HepG2 (cell line): ENCODE results near the gene BIRC2. TPM values are rescaled to one million over a fixed set of nuclear protein-coding genes. Genes with fewer than 3 reads are reported as not detected.

ENCODE experiments used
- ATAC-seq: fragments of 200-7000 bp; cut with Tn5 transposase; 3 replicates; pipeline ENCODE4 v1.9.1; 2020; ENCODE audit warnings: mild to moderate bottlenecking, moderate library complexity
- BruUV-seq: library from RNA; stranded (reverse); fragments of 400-500 nt; replicated peaks from 2 replicates; lab custom pipeline; 2021; lab: Mats Ljungman, UMichigan
- CTCF ChIA-PET: fragments of 300-600 bp; formaldehyde crosslinking; extraction: SDS; loops from one replicate; lab custom pipeline; 2021; ENCODE audit warnings: low total read pairs, inconsistent platforms, low intra/inter-chr PET ratio; lab: Yijun Ruan, JAX
- POLR2A ChIA-PET: fragments of 350-600 bp; sonication (Branson Sonifier 250); formaldehyde crosslinking; loops from one replicate; lab custom pipeline; 2020; ENCODE audit warnings: antibody characterized with exemption, inconsistent platforms; lab: Yijun Ruan, JAX
- DNase-seq: peaks from one replicate; pipeline ENCODE4 v3.0.0-alpha.2; 2015; ENCODE audit warnings: low spot score
- FAIRE-seq: peaks from 3 replicates; lab custom pipeline; 2011; peaks lifted over from hg19 to GRCh38; lab: Jason Lieb, UNC
- H2AFZ ChIP-seq: one replicate; pipeline ENCODE4 v1.6.1; 2011; ENCODE audit warnings: low read length, inconsistent platforms
- H3K27ac ChIP-seq: fragments of 300-600 bp; 3 replicates; pipeline ENCODE4 v1.8.0; 2011; ENCODE audit warnings: mixed run types, mild to moderate bottlenecking, mixed read lengths, low read length, inconsistent platforms; ENCODE audit not compliant: insufficient read depth; ENCODE audit errors: extremely low read length
- H3K27me3 ChIP-seq, 2 experiments: fragments of 200-600 bp in 1 of 2; 2 replicates in 1 of 2; 3 replicates in 1 of 2; pipeline versions ENCODE4 v1.6.0 to v1.8.0; 2011; ENCODE audit warnings: low read length in 2 of 2, mild to moderate bottlenecking in 2 of 2, moderate library complexity in 2 of 2, inconsistent platforms in 1 of 2; ENCODE audit not compliant: insufficient read depth in 2 of 2, control insufficient read depth in 1 of 2
- H3K36me3 ChIP-seq, 2 experiments: fragments of 200-600 bp in 1 of 2; replicated peaks in 1 of 2; 2 replicates in 1 of 2; 3 replicates in 1 of 2; pipeline versions ENCODE4 v1.5.1 to v1.8.0; 2011; ENCODE audit warnings: low read length in 2 of 2, inconsistent platforms in 1 of 2; ENCODE audit not compliant: insufficient read depth in 2 of 2, control insufficient read depth in 1 of 2
- H3K4me1 ChIP-seq: 2 replicates; pipeline ENCODE4 v1.5.1; 2012; ENCODE audit warnings: low read length, inconsistent platforms; ENCODE audit not compliant: insufficient read depth
- H3K4me2 ChIP-seq: 2 replicates; pipeline ENCODE4 v1.6.0; 2011; ENCODE audit warnings: low read depth, low read length, inconsistent platforms
- H3K4me3 ChIP-seq, 3 experiments: fragments of 200-600 bp in 1 of 3; sonication (generic), shearing (Covaris generic) in 1 of 3; replicated peaks in 1 of 3; 2 replicates each; pipeline ENCODE4 v1.5.1; 2011 to 2016; ENCODE audit warnings: low read length in 3 of 3, inconsistent platforms in 2 of 3, low read depth in 2 of 3, mild to moderate bottlenecking in 2 of 3, control low read depth in 1 of 3, mixed read lengths in 1 of 3; ENCODE audit not compliant: insufficient read depth in 1 of 3
- H3K79me2 ChIP-seq: one replicate; pipeline ENCODE4 v1.6.1; 2011; ENCODE audit warnings: low read length, inconsistent platforms; ENCODE audit not compliant: insufficient read depth
- H3K9ac ChIP-seq: 2 replicates; pipeline ENCODE4 v1.6.0; 2011; ENCODE audit warnings: mild to moderate bottlenecking, low read depth, low read length, inconsistent platforms; ENCODE audit not compliant: insufficient read depth
- H3K9me3 ChIP-seq: 2 replicates; pipeline ENCODE4 v1.5.1; 2012; ENCODE audit warnings: mild to moderate bottlenecking, low read length
- H4K20me1 ChIP-seq: 2 replicates; pipeline ENCODE4 v1.6.0; 2011; ENCODE audit warnings: inconsistent platforms, mild to moderate bottlenecking, low read length, moderate library complexity; ENCODE audit not compliant: insufficient read depth
- ATF1 ChIP-seq: IDR thresholded peaks from 2 replicates; pipeline ENCODE4 v1.6.1; 2016; ENCODE audit warnings: mild to moderate bottlenecking, control low read depth
- DMAP1 ChIP-seq: IDR thresholded peaks from 2 replicates; pipeline ENCODE4 v1.6.1; 2016
- DR1 ChIP-seq: sonication (generic); formaldehyde crosslinking; IDR thresholded peaks from 2 replicates; pipeline ENCODE4 v1.8.0; 2021; ENCODE audit warnings: mild to moderate bottlenecking, missing genetic modification reagents, inconsistent platforms
- EP300 ChIP-seq, 3 experiments: sonication (generic) in 1 of 3; formaldehyde crosslinking in 1 of 3; IDR thresholded peaks; 2 replicates each; pipeline versions ENCODE4 v1.5.1 to v1.6.1; 2011 to 2020; ENCODE audit warnings: low read depth in 2 of 3, low read length in 2 of 3, borderline replicate concordance in 1 of 3, improper control_type of control experiment in 1 of 3, mild to moderate bottlenecking in 1 of 3, missing genetic modification reagents in 1 of 3, moderate library complexity in 1 of 3
- ERF ChIP-seq: IDR thresholded peaks from 2 replicates; pipeline ENCODE4 v1.6.1; 2018; ENCODE audit warnings: missing biosample characterization, missing genetic modification reagents
- GABPB1 ChIP-seq: IDR thresholded peaks from 2 replicates; pipeline ENCODE4 v1.6.1; 2016; ENCODE audit warnings: mild to moderate bottlenecking, missing genetic modification reagents, moderate library complexity, missing compliant biosample characterization
- HNRNPUL1 ChIP-seq: fragments of 200-400 bp; formaldehyde crosslinking; IDR thresholded peaks from 2 replicates; pipeline ENCODE4 v1.6.1; 2017; ENCODE audit warnings: low read depth, mild to moderate bottlenecking, low read length, moderate library complexity
- JARID2 ChIP-seq: sonication (generic); formaldehyde crosslinking; IDR thresholded peaks from 2 replicates; pipeline ENCODE4 v1.8.1; 2023; ENCODE audit warnings: missing genetic modification reagents, inconsistent platforms; ENCODE audit not compliant: insufficient replicate concordance
- MIER3 ChIP-seq: IDR thresholded peaks from 2 replicates; pipeline ENCODE4 v1.6.1; 2016; ENCODE audit warnings: missing compliant biosample characterization, borderline replicate concordance
- SATB2 ChIP-seq: sonication (generic); formaldehyde crosslinking; IDR thresholded peaks from 2 replicates; pipeline ENCODE4 v1.5.0; 2020; ENCODE audit warnings: missing genetic modification reagents
- ZBTB7B ChIP-seq: sonication (generic); formaldehyde crosslinking; IDR thresholded peaks from 2 replicates; pipeline ENCODE4 v1.4.0; 2020; ENCODE audit warnings: missing genetic modification reagents
- ZNF18 ChIP-seq: sonication (generic); formaldehyde crosslinking; IDR thresholded peaks from 2 replicates; pipeline ENCODE4 v1.8.0; 2022; ENCODE audit warnings: mild to moderate bottlenecking, missing genetic modification reagents; ENCODE audit not compliant: insufficient replicate concordance
- ZNF337 ChIP-seq: sonication (generic); formaldehyde crosslinking; IDR thresholded peaks from 2 replicates; pipeline ENCODE4 v1.5.1; 2020; ENCODE audit warnings: missing genetic modification reagents, low read depth, mild to moderate bottlenecking, borderline replicate concordance
- ZNF460 ChIP-seq: sonication (generic); formaldehyde crosslinking; IDR thresholded peaks from 2 replicates; pipeline ENCODE4 v1.5.1; 2020; ENCODE audit warnings: missing genetic modification reagents, mild to moderate bottlenecking, borderline replicate concordance
- ZNF761 ChIP-seq: sonication (generic); formaldehyde crosslinking; conservative IDR thresholded peaks from 2 replicates; pipeline ENCODE4 v1.4.0; 2020; ENCODE audit warnings: mild to moderate bottlenecking, missing genetic modification reagents
- ZSCAN30 ChIP-seq: sonication (generic); formaldehyde crosslinking; IDR thresholded peaks from 2 replicates; pipeline ENCODE4 v1.5.0; 2020; ENCODE audit warnings: mild to moderate bottlenecking, missing genetic modification reagents
- WGBS: methylation state at CpG from one replicate; pipeline ENCODE4 v1.1.6; 2017; ENCODE audit warnings: low lambda C conversion rate; 5-methylcytosine and 5-hydroxymethylcytosine counted together
- in situ Hi-C: cut with HindIII; loops from 2 replicates; pipeline ENCODE4 v1.10.0; 2017; ENCODE audit warnings: low pct_unique_long_range_greater_than_20kb; ENCODE audit not compliant: extremely low pct_ligation_motif_present
- intact Hi-C: fragments of 100-400 bp; cut with micrococcal nuclease; formaldehyde crosslinking; loops from one replicate; pipeline ENCODE4 v1.10.0; 2022; ENCODE audit not compliant: unreplicated experiment
- polyA plus RNA-seq, 8 experiments: library from polyadenylated mRNA; depleted of rRNA in 3 of 8; stranded (reverse) in 7 of 8; unstranded in 1 of 8; fragments of >200 nt; fragmentation: Illumina TruSeq in 4 of 8; extraction: Trizol in 4 of 8; gene quantifications; 2 replicates each; pipeline versions ENCODE4 v1.2.1 to v1.2.3, GENCODE V29; 2011 to 2016; ENCODE audit warnings: low read depth in 4 of 8, missing spikeins in 1 of 8, mixed read lengths in 1 of 8; ENCODE audit not compliant: insufficient read depth in 1 of 8
- total RNA-seq, 5 experiments: library from RNA; depleted of rRNA; stranded (reverse); fragments of >200 nt; fragmentation: Illumina TruSeq; extraction: Trizol; gene quantifications; 2 replicates each; pipeline ENCODE4 v1.2.3, GENCODE V29; 2016; ENCODE audit warnings: low read depth in 1 of 5
- TF ChIP-seq, protein P1 (sequence below): sonication (generic); formaldehyde crosslinking; IDR thresholded peaks from 2 replicates; pipeline ENCODE4 v1.4.0; 2020; ENCODE audit warnings: missing genetic modification reagents
- TF ChIP-seq, protein P2 (sequence below): sonication (generic); formaldehyde crosslinking; IDR thresholded peaks from 2 replicates; pipeline ENCODE4 v1.4.0; 2020; ENCODE audit warnings: missing genetic modification reagents, low read depth, mild to moderate bottlenecking, borderline replicate concordance

BIRC2 gene
- total and polyA plus RNA-seq, 2 of the 13 experiments (the other 11 are each of a cell fraction or from before 2014, with no cell fraction given): 61.7 to 62.2 TPM

DNA sequence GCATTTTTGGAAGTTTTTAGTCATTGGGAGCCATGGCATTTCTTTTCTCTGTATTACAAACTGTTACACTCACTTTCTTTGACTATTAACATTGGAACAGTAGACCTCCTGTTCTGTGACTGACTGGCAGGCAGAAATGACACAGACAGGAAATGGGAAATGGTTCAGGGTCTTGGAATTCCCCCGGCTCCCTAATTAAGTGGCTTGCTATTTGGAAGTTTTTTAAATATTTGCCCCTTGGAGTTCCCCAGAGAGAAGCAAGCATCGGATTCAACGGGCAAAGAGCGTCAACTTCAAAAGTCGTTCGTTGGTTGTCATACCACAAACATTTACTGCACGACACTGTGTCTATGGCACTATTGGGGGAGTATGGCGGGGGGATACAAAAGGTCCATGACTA lies 1.1 kb upstream of the BIRC2 start (continued):
- TF ChIP-seq ZNF18 (CRISPR knock-in tag) (no peak), ATF1 (peak; percentile 37; the same call in 1 of the 2 replicates), EP300 (IDR thresholded peaks at IDR 0.05; ENCODE audit: low read depth in 2 of 2, low read length in 2 of 2) (peak in 1 of 2 experiments; percentile 32; a peak in 1 of 4 replicates), EP300 (CRISPR knock-in tag; IDR thresholded peaks at IDR 0.05; ENCODE audit: borderline replicate concordance) (no peak), DR1 (CRISPR knock-in tag) (no peak)
- TF ChIP-seq, protein P1, sequence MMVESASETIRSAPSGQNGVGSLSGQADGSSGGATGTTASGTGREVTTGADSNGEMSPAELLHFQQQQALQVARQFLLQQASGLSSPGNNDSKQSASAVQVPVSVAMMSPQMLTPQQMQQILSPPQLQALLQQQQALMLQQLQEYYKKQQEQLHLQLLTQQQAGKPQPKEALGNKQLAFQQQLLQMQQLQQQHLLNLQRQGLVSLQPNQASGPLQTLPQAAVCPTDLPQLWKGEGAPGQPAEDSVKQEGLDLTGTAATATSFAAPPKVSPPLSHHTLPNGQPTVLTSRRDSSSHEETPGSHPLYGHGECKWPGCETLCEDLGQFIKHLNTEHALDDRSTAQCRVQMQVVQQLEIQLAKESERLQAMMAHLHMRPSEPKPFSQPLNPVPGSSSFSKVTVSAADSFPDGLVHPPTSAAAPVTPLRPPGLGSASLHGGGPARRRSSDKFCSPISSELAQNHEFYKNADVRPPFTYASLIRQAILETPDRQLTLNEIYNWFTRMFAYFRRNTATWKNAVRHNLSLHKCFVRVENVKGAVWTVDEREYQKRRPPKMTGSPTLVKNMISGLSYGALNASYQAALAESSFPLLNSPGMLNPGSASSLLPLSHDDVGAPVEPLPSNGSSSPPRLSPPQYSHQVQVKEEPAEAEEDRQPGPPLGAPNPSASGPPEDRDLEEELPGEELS (CRISPR knock-in tag): no peak

GRCh38 chr11:102346456-102346747 lies 612 bp upstream of the BIRC2 start:
- ChIA-PET CTCF (interaction anchor here (1.6 to 2.0 kb wide), 2 partner anchors 59 to 148 kb away, joined by 4 to 11 read pairs; no protein-coding TSS in a partner anchor), POLR2A (no interaction called here)
- peaks cover 0 to 1% of the 10 kb centered on the region in 2 experiments; a peak in 2 of 5 replicates for H3K36me3 ChIP-seq
- intact Hi-C loops: loop anchor here (2.0 to 5.0 kb wide), 5 partner anchors 30 to 268 kb away; partner anchors contain the start of gene BIRC3
- peak overlapping the region; percentile 96 for H3K27ac ChIP-seq
- TSS peak; percentile 87 for BruUV-seq
- peak overlapping the region; percentile 80 for H3K4me2 ChIP-seq
- H3K9me3 ChIP-seq: no peaks in the 10 kb centered on the region
- under 1% methylated on average over 5 of the region's 5 CpGs for WGBS
- in situ Hi-C loops: loop anchor here (5.0 to 10.0 kb wide), 2 partner anchors 148 to 316 kb away; no protein-coding TSS in a partner anchor
- ATAC-seq: no peak
- H2AFZ ChIP-seq: peak overlapping the region; percentile 87
- peak overlapping the region; percentile 85 to 98 (median 96) for H3K4me3 ChIP-seq
- H3K4me1 ChIP-seq: peaks cover 35% of the 10 kb centered on the region
- no peak for FAIRE-seq
- H4K20me1 ChIP-seq: peaks cover 8% of the 10 kb centered on the region; the same call in 1 of the 2 replicates
- DNase-seq: no peak
- peaks cover 43% of the 10 kb centered on the region for H3K79me2 ChIP-seq
- no peaks in the 10 kb centered on the region; a peak in 1 of 5 replicates for H3K27me3 ChIP-seq
- peak overlapping the region; percentile 90 for H3K9ac ChIP-seq
- TF ChIP-seq GABPB1 (CRISPR knock-in tag): no peak
- peak; percentile 6; the same call in 1 of the 2 replicates for TF ChIP-seq ERF (CRISPR knock-in tag)
- no peak for TF ChIP-seq ZBTB7B
- TF ChIP-seq ZNF460 (CRISPR knock-in tag): no peak
- TF ChIP-seq HNRNPUL1: no peak
- no peak for TF ChIP-seq MIER3 (CRISPR knock-in tag)
- TF ChIP-seq ZNF761 (CRISPR knock-in tag): no peak
- TF ChIP-seq ZSCAN30 (CRISPR knock-in tag): 0 out of 2 replicates have a peak, but pooled peaks have one; percentile 49
- TF ChIP-seq ZNF337 (CRISPR knock-in tag): peak; percentile 14; the same call in 1 of the 2 replicates
- TF ChIP-seq, protein P2, sequence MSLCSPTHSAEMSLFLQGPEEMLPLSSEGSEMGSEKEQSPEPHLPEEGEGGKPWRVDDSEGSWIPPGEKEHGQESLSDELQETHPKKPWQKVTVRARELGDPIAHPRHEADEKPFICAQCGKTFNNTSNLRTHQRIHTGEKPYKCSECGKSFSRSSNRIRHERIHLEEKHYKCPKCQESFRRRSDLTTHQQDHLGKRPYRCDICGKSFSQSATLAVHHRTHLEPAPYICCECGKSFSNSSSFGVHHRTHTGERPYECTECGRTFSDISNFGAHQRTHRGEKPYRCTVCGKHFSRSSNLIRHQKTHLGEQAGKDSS (CRISPR knock-in tag): no peak
- TF ChIP-seq SATB2 (CRISPR knock-in tag): 0 out of 2 replicates have a peak, but pooled peaks have one; percentile 12
- TF ChIP-seq DMAP1 (CRISPR knock-in tag): no peak
- no peak for TF ChIP-seq JARID2
